GM19099 (cell line): ENCODE measurements around the gene MCU.

Experiments
- POLR2A ChIP-seq: IDR thresholded peaks from 3 replicates; pipeline ENCODE4 v1.6.1; 2011; ENCODE audit warnings: low read depth; ENCODE audit not compliant: insufficient read length; ENCODE audit errors: extremely low read depth

The MCU gene

DNA sequence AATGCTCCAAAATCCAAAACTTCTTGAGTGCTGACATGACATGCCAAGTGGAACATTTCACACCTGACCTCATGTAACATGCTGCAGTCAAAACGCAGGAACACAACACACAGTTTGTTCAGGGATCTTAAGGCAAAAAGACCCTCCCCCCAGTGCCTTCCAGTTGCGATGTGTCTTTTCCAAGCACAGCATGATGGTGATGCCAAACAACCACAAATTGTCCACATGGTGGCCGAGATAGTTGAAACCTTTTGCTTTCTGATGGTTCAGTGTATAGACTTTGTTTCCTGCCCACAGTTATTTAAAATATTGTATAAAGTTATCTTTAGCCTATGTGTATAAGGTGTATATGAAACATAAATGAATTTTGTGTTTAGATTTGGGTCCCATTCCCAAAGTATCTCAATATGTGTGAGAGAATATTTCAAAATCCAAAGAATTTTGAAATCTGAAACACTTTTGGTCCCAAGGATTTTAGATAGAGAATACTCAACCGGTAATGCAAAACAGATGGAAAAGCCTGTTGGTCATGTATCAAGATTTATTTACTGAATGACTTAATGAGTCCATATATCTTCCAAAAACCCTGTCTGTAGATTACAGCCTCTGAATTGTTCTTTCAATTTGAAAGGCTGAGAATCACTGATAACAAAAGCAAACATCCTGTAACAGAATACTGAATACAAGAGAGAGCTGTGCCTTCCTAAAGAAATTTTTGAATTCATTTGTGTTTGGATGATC, 108.2 kb downstream of the MCU start:
- no peak for TF ChIP-seq POLR2A

GRCh38 chr10:72800741-72801092, 108.8 kb downstream of the MCU start:
- no peak for TF ChIP-seq POLR2A

GRCh38 chr10:72801263-72801868, 109.4 kb downstream of the MCU start:
- no peak for TF ChIP-seq POLR2A

DNA sequence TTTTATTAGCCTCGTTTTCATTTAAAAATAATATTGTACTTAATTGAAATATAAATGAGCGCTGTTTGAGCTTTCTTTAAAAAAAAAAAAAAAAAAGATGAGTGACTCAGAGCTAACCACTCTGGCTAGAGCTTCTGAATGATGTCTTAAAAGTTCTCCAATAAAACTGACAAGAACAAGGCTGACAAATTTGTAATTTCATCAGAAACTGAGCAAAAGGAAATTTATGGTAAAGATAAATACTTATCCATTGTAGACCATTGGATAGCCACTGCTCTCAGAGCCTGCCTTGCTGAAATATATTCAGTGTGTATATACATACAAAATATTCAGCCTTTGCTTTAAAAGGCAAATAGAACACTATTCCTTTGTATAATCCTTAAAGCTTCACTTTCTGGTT, 110.4 kb downstream of the MCU start:
- TF ChIP-seq POLR2A, result no peak

DNA sequence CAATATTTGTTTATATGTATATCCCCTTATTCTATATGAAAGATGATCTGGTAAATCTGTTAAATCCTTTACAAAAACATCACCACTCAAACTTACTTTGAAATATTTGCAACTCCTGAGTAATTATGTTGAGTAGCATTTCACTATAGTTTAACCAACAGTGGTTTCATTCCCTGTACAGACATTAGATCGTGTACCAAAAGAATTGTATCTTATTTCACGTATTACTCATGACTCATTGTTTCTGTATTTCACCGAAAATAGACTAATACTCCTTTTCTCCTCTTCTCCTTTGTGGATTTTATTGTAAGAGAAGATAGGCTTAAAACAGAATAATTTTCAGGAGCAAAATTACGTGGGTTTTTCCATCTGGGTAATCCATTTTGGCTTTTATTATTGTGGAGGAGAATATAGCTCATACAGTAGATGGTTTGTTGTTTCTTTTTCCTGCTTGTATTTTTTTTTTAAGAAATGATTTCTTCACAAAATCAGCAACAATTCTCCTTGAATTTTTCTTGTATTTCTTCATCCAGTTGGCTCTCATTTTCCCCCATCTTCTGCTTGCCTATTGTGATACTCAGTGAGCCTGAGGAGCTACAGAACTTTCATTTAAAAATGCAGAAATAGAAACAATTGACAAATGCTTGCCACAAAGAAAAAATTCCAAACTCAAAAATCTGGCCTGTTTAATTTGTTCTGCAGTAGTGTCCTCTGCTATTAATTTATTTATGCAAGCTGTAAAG, 111.0 kb downstream of the MCU start:
- no peak for TF ChIP-seq POLR2A

GRCh38 chr10:72808001-72808400, 116.1 kb downstream of the MCU start:
- TF ChIP-seq POLR2A, result no peak

DNA sequence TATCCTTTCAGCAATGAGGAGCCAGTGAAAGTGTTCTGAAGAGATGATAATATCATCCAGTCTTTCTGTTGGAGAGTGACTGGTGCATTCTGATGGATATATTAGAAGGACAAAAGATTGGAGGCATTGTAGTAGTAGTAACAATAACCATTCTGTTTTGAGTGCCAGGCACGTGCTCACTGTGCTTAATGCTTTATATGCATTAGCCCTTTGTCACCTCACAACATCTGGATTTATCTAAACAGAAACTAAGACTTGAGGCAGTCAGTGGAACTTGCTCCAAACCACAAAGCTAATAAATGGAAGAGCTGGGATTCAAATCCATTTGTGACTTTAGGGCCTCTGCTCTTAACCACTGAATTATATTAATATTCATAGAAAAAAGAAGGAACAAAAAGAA, 117.1 kb downstream of the MCU start:
- no peak for TF ChIP-seq POLR2A

DNA sequence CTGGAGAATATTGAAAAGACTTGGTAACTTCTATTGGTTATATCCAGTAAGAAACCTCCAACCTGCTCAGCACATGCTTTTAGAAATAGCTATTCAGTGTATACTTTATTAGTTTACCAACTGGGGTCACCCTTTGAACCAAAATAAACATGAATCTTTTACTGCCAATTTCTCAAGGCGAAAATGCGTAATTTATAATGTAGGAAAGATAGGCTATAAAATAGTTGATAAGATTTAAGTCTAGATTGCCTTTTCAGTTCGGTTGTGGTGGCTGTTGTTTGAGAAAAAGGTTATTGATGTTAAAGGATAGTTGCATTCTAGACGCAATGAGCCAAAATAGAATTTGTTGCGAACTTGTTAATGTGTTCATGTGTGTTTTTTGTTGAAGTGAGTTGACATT, 119.0 kb downstream of the MCU start:
- no peak for TF ChIP-seq POLR2A

DNA sequence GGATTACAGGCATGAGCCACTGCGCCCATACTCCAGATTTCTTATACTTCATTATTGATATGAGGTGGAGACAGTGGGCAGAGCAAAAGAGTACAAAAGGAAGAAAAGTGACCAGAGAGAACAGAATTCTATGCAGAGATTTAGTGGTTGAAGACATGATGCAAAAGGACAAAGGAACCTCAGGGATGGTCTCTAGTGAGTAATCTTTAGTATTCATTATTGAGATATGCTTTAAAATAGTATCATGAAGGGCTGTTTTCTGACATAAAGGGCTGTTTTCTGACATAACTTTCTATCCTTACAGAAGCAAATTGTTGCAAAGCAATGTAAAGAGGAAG, 120.4 kb downstream of the MCU start:
- no peak for TF ChIP-seq POLR2A

DNA sequence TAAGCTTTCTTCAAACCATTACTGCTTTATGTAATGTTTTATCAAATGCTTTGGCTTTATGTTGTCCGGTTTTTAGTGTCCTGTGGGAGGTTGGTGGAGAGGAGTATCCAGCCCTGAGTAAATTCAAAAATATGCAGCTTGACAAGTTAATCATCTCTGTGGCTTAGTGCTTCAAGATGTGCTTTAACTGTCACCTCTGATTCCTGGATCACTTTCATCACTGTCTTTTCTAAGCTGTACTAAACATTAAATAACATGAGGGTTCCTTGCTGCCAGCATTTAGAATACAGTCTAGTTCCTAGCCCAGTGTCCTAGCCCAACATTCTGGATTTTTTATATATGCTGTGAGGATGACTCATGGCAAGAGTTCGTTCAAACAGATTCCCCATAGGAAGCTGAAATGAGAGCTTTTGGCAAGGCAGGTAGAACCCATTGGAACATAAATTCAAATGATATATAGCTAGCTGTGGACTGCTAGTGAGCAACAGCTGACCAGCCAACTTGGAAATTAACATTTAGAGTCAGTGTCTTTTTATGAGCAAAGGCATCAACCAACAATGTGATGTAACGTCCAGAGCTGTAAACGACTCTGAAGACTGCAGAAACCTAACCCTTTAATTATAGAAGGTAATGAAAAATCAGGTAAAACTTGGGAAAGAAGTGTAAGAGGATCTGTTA, 120.9 kb downstream of the MCU start:
- TF ChIP-seq POLR2A, result no peak

GRCh38 chr10:72814099-72814790, 122.3 kb downstream of the MCU start:
- no peak for TF ChIP-seq POLR2A

DNA sequence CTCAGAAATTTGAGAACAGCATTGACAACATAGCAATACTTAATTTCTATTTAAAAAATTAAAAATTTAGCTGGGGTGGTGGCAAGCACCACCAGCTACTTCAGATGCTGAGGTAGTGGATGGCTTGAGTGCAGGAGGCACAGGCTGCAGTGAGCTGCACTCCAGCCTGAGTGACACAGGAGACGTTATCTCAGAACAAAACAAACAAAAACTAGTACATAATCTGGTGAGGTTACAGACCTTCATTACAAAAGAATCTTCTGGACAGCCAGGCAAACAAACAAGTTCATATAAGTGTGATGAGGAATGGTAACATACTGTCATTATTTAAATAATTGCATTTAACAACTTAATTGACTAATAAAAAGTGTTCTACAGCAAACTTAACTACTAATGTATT, 124.6 kb downstream of the MCU start:
- TF ChIP-seq POLR2A, result no peak

- TF ChIP-seq POLR2A, result no peak
Measured at GRCh38 chr10:72818076-72818475, 126.1 kb downstream of the MCU start.

DNA sequence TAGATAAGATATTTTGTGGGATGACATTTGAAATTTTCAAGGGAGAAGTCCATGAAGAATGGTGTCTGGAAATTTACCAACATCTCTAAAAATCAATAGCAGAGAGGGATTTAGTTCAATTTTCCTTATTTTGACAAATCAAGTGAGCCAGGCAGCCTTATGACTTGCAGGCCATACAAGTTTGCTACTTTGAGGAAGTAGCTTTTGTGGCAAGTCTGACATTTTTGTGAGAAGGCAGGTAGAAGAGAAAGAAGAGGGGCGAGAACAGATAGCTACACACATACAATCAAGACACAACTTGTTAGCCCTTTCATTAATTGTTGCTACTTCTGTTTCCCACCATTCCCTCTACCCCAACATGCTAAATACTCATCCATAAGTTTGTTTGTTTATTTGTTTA, 127.1 kb downstream of the MCU start:
- no peak for TF ChIP-seq POLR2A

- no peak for TF ChIP-seq POLR2A
Measured at GRCh38 chr10:72821606-72822005, 129.7 kb downstream of the MCU start.
